Pulmonary artery endothelial cell (primary cell): ENCODE results near the gene FXYD7. TPM values are rescaled to one million over a fixed set of nuclear protein-coding genes. Genes with fewer than 3 reads are reported as not detected.
"Not testable (repeated sequence)": the region's sequence is repeated elsewhere in the genome, so short reads cannot be mapped to it uniquely, and the experiment has no call there.

Experiments
- DNase-seq: peaks from one replicate; pipeline ENCODE4 v3.0.0-alpha.2; 2011; ENCODE audit warnings: low read depth, low spot score
- total RNA-seq: library from RNA; depleted of rRNA; stranded (reverse); fragments of >200 nt; gene quantifications from 2 replicates; pipeline ENCODE4 v1.2.3, GENCODE V29; 2014

FXYD7 gene, protein sequence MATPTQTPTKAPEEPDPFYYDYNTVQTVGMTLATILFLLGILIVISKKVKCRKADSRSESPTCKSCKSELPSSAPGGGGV
- total RNA-seq: not detected in 2 replicates

DNA sequence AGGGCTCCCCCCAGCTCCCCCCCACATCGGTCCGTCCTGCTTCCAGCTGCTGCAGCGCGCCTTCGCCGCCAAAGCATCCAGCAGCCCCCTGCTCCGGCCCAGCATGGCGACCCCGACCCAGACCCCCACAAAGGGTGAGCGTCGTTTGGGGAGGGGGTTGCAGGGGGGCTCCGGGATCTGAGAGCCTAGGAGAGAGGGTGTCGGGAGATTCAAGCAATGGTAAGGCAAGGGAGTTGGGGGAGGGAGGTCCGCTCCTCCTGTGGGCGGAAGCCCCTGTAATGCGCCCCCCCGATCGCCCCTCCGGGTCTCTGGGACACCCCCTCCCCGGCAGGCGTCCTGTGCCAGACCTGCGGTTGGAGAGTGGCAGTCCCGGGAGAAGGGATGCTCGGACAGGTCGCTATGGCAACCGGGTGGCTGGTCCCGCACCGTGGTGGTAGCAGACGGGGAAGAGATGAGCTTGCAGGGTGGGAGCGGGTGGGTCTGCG, at the start of gene FXYD7:
Gene FXYD7 (plus strand): TSS at position 25 of the 485 bp plus-strand sequence. CDS start 79 bp downstream, at position 104.
- DNase-seq: no peak

DNA sequence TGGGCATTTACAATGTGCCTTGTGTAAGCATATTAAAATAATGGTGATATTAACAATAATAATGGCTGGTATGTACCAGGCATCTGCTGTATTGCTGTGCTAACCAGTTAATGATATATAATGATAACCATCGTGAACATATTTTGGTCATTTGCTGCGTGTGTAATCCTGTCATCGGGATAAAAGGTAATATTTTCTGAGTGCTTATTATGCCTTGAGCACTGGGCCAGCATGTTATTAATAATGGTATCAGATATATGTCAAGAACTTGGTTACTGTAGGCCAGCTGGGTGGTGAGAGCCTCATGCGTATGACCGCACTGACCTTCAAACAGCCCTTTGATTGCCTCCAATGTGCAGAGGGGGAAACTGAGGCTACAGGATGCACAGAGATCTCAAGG, 49.6 kb upstream of the FXYD7 start:
- DNase-seq: no peak

DNA sequence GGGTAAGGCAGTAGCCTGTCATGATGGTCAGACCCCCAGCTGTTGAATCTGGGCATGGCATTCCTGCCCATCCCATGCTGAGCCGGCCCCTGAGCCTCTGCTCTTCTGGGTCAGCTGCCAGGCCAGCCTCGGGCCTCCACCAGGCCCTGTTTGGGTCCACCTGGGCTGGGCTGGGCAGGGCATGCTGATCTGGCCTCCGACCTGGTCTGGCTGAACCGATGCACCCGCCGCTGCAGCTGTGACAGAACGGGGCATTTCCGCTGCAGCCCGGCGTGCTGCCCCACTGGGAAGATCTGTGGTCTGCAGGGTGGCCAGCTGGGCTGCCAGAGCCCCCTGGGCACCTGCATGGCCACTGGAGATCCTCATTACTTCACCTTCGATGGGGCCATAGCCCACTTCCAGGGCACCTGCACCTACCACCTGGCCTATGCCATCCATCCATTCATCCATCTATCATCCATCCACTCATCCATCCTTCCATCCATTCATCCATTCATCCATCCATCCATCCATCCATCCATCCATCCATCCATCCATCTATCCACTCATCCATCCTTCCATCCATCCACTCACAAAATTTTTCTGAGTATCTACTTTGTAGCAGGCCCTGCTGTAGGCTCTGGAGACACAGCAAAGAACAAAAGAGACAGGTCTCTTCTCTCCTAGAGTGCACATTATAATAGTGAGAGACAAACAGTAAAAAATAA, 49.0 kb upstream of the FXYD7 start:
- no peak for DNase-seq

DNA sequence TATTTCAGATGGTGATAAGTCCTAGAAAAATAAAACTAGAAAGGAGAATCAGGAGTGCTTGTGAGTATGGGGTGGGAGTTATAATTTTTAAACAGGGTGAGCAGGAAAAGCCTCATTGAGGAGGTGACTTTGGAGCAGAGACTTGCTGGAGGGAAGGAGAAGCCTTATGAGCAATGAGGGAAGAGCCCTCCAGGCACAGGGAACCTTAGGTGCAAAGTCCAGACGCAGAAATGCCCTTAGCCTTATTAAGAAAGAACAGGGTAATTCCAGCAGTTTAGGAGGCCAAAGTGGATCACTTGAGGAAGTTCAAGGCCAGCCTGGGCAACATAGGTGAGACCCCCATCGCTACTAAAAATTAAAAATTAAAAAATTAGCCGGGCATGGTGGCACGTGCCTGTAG, 48.4 kb upstream of the FXYD7 start:
- no peak for DNase-seq

DNA sequence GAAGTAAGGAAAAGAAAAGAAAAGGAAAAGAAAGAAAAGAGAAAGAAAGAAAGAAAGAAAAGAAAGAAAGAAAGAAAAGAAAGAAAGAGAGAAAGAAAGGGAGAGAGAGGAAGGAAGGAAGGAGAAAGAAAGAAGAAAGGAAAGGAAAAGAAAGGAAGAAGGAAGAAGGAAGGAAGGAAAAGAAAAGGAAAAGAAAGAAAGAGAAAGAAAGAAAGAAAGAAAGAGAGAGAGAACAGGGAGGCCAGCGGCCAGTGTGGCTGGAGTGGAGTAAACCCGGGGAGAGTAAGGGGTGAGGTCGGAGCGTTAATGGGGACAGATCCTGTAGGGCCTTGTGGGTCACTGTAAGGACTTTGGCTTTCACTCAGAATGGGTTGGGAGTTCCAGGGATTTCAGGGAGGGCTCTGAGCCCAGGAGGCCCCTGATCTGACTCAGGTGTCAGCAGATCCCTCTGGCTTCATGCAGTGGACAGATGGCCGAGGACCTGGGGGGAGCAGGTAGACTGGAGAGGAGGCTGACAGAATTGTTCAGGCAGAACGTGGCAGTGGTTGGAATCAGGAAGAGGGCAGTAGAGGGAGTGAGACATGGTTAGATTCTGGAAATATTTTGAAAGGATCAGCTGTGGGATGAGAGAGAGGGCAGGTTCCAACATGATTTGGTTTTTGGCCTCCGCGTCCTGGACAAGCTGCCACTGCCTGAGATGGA, 47.2 kb upstream of the FXYD7 start:
- no peak for DNase-seq

DNA sequence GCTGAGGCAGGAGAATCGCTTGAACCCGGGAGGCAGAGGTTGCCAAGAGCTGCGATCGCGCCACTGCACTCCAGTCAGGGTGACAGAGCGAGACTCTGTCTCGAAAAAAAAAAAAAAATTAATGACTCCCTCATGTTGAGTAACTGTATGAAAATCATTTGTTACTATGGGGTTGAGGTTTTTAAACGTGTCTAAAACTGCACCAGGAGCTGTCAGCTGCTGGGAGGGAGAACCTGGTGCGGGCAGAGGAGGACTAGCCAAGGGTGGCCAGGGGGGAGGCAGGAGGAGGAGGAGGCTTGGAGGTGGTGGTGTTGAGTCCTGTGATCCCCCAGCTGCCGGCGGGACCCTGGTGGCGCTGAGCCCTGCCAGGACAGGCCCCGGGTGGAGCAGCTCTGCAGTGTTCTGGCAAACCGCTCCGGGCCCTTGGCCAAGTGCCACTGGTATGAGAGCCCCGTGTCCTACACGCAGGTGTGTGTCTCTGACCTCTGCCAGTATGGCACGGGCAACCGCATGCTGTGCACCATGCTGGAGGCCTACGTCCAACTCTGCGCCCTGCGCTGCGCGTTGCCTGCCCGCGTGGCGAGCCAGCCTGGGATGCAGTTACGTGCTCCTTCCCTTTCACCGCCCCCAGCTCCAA, 44.5 kb upstream of the FXYD7 start:
- DNase-seq: no peak

DNA sequence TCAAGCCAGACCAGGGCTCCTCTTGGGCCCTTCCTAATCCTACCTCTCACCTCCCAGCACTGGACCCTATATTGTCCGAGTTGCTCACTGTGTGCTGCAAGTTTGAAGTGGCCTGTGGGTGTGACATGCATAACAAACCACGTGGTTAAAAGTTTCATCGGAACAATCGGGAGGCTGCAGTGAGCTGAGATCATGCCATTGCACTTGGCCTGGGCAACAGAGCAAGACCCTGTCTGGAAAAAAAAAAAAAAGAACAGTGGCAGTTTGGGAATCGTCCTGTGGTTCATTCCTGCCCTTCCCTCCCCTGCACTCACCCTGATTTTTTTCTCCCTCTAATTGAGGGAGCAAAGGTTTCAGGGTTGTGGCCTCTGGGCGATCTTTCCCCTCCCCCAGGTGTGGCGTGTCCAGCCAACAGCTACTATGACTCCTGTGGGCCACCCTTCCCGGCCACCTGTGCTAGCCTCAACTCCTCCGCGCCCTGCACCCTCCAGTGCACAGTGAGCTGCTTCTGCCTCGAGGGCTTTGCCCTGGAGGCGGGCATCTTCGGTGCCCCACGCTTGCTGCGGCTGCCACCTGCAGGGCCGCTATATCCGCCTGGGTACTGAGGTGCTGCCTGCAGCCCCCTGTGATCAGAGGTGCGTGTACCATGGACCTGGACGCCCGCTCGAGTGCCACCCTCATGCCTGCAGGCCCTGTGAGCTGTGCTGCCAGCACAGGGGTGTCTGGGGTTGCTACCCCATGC, 43.7 kb upstream of the FXYD7 start:
- no peak for DNase-seq

DNA sequence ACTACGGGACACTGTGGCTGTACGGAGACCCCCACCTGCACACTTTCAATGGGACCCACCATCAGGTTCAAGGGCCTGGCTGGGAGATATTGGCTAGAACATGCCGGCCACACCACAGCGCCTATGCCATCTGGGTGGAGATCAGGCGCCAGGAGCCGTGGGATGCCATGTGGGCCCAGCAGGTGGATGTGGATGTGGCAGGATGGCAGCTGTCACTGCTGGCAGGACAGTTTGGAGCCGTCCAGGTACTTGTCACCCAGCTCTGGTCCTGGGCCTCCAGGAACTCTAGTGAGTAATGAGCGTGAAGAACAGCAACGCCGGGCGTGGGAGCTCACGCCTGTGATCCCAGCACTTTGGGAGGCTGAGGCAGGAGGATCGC, 43.2 kb upstream of the FXYD7 start:
- no peak for DNase-seq

DNA sequence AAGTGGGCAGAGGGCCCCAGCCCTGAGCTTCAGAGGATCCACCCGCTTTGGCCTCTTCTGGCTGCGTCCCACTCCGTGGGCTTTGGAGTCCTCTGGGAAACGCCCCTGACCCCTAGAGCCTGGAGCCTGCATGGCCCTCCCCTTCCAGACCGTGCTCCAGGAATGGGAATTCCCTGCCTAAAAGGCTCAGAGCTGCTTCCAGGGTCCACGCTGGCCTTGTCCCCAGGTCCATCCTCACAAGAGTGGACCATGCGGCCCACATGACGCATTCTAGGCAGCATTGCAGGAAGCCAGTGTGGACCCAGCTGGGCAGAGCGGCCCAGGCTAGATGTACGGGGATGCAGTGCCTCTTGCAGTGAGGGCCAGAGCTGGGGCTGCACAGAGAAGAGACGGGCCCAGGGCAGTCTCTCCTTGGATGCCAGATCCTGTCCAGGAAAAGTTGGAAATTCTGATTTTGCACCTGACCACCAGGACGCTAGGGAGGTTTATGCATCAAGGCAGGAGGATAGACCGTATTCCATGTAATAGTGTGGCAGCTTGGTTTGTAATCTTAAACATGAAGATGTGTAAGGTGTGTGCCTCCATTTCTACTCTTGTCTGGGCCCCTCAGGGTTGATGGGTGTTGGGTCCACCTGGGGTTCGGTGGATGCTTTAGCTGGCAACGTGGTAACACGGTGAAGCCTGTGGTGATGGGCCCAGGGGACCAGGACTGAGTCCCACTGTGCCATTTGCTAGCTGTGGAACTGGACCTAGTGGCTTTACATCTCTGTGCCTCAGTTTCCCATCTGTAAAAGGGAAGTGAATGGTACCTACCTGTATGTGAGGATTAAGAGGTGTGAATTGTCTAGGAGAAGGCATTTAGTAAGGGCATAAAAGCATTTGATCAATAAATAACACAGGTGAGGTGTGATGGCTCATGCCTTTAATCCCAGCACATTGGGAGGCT, 42.2 kb upstream of the FXYD7 start:
- no peak for DNase-seq

DNA sequence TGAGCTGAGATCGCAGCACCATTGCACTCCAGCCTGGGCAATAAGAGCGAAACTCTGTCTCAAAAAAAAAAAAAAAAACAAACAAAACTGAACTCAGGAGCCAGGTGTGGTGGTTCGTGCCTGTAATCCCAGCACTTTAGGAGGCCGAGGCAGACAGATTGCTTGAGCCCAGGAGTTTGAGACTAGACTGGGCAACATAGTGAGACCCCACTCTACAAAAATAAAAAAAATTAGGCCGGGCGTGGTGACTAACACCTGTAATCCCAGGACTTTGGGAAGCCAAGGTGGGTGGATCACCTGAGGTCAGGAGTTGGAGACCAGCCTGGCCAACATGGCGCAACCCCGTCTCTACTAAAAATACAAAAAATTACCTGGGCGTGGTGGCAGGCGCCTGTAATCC, 41.1 kb upstream of the FXYD7 start:
- not testable (repeated sequence) for DNase-seq

DNA sequence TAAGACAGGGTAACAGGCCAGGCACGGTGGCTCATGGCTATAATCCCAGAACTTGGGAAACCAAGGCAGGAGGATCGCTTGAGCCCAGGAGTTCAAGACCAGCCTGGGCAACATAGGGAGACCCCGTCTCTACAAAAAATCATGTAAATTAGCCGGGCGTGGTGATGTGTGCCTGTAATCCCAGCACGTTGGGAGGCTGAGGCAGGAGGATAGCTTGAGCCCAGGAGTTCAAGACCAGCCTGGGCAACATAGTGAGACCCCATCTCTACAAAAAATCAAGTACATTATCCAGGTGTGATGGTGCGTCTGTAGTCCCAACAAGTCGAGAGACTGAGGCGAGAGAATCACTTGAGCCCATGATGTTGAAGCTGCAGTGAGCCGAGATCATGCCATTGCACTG, 39.4 kb upstream of the FXYD7 start:
- DNase-seq: not testable (repeated sequence)

DNA sequence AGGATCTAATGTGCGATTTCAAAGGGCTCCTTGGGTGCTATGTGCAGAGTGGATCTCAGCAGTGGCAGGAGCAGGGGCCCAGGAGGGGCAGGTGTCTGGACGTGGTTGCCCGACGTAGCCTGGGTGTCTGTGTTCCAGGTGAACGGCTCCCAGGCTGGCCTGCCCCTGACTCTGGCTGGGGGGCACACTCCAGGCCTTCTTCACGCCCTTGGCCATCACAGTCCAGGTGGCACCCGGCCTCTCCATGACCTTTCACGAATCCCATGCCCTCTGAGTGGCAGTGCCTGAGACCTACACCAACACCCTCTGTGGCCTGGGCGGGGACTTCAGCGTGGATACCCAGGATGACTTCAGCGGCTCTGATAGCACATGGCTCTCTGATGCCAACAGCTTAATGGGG, 38.7 kb upstream of the FXYD7 start:
- no peak for DNase-seq

DNA sequence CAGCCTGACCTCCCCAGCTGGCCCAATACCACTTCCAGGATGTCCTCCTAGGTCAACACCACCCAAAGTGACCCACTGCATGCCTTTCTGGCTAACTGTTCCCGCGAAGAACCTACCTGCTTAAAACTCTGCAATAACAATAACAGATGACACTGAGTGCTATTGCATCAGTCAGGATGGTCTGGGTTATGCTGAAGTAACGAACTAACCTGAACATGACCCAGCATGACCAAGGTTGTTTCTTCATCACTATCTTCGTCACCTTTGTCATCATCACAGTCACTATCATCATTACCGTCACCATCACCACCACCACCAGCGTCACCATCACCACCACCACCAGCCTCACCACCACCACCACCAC, 38.0 kb upstream of the FXYD7 start:
- no peak for DNase-seq

DNA sequence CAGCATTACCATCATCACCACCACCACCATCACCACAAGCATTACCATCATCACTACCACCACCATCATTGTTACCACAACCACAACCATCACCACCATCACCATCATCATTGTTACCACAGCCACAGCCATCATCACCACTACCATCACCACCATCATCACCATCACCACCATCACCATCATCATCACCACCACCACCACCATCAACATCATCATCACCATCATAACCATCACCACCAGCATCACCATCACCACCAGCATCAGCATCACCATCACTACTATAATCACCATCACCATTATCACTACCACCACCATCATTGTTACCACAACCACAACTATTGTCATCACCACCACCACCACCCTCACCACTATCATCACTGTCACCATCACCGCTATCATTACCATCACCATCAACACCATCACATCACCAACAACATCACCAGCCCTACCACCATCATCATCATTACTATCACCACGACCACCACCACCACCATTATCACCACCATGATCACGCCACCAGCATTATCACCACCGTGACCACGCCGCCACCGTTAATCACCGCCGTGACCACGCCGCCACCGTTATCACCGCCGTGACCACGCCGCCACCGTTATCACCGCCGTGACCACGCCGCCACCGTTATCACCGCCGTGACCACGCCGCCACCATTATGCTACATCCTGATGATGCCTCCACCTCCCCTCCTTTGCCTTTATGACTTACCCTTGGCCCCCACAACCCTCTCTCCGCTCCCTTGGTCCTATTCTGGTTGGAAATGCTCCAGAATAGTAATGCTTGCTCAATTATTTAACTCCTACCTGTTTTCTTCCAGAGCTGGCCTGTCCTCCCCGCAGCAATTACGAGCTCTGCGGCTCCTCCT, 37.4 kb upstream of the FXYD7 start:
- no peak for DNase-seq

DNA sequence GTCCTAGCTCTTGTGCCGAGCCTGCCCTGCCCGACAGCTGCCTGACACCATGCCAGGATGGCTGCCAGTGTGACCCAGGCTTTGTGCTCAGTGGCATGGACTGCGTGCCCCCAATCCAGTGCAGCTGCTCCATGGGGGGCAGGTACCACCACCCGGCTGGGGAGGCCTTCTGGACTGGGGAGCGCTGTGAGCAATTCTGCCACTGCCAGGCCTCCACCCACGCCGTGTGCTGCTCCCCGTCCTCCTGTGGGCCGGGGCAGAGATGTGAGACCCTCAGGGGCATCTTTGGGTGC, 36.8 kb upstream of the FXYD7 start:
- no peak for DNase-seq

DNA sequence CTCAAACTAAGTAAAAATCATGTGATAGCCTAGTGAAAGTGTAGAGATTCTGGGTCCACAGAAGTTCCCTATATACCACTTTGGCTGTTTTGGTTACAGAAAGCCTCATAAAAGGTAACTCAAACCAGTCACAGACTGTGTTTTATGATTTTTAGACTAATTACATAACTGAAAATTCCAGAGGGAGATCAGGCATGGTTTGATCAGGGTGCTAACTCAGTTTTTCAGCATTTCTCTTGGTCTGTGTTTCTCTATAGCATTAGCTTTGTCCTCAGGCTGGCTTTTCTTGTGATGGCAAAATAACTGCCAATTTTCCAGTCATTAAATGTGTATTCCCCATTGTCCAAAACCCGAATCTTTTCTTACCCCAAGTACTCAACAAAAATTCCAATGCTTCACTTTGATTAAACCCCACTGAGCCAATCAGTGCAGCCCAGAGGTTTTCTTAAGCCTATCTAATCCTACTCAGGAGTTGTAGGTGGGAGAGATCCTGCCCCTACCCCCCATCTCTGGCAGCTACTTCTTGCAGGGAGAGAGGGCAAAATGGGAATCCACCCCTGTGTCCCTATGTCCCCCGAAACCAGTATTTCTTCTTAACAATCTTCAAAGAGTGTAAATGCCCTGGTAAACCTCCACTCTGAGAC, 36.0 kb upstream of the FXYD7 start:
- DNase-seq: no peak

DNA sequence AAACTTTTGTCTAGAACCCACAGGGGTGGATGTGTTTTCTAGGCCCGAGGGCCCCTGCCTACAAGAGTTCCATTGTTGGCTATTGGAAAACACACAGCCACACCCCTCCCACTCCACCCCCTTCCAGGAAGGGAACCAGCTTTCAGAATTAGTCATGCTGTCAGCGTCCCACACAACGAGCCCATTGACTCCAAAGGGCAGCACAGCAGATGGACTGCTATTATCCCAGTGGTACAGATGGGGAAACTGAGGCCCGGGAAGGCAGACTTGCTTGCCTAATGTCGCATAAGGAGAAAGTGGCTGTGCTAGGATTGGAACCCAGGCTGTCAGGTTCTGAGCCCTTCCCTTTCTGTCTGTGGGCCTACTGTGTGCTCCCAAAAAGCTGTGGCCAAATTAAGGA, 35.5 kb upstream of the FXYD7 start:
- no peak for DNase-seq

DNA sequence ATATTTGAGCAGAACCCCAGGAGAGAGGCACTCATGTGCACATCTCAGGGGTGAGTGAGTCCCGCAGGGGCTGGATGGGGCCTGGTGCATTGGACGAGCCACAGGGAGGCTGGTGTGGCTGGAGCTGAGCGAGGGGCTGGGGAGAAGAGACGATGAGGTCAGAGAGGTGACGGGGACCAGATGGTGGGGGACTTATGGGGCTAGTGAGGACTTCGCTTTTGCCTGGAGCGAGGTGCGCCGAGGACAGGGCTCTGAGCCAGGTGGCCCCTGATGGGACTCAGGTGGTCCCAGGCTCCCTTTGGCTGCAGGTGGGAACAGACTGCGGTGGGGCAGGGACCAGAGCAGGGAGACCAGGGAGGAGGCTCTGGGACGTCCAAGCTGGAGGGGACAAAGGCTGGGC, 34.3 kb upstream of the FXYD7 start:
- no peak for DNase-seq

DNA sequence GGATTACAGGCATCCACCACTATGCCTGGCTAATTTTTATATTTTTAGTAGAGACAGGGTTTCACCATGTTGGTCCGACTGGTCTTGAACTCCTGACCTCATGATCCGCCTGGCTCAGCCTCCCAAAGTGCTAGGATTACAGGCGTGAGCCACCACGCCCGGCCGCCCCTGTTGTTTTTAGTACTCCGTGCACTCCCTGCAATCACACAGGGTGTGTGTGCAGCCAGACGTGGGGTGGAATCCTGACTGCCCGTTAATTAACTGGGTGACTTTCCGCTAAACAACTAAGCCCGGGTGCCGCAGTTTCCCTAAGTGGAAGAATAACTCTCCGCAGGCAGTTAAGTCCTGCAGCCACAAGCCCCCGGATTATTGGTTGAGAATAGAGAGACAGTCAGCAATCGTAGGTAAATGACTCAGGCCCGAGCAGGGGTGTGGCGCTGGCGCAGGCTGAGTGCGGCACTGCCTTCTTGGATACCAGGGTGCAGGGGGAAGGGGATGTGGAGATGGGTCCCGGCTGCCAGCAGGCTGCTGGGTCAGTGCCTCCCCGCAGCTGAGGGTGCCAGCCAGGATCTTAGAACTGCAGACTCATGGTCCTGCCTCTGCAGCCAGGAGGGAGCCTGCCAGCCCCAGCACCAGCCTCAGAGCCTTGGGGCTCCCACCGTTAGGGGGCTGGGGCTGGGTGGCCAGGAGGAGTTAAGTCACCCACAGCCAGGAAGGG, 33.5 kb upstream of the FXYD7 start:
- DNase-seq: no peak
